Activated CD4-positive, alpha-beta T cell treated with anti-CD3 and anti-CD28 coated beads for 48 hours (primary cell): ENCODE results near the gene TFEB.

ENCODE experiments used
- DNase-seq: peaks from one replicate; pipeline ENCODE4 v3.0.0-alpha.2; 2020

Gene TFEB

GRCh38 chr6:41704656-41705310 is 30.6 kb downstream of the TFEB start:
- DNase-seq: no peak

GRCh38 chr6:41704028-41704427 is 31.4 kb downstream of the TFEB start:
- DNase-seq: no peak

- no peak for DNase-seq
Observed at GRCh38 chr6:41702771-41703494, 32.5 kb downstream of the TFEB start.

GRCh38 chr6:41702089-41702745 is 33.2 kb downstream of the TFEB start:
- DNase-seq: no peak

- DNase-seq: no peak
Observed at GRCh38 chr6:41700463-41701347, 34.7 kb downstream of the TFEB start.

GRCh38 chr6:41699063-41699462 is 36.3 kb downstream of the TFEB start:
- no peak for DNase-seq

- no peak for DNase-seq
Observed at GRCh38 chr6:41697861-41698781, 37.3 kb downstream of the TFEB start.

GRCh38 chr6:41696788-41697187 is 38.6 kb downstream of the TFEB start:
- no peak for DNase-seq

GRCh38 chr6:41695825-41696224 is 39.6 kb downstream of the TFEB start:
- no peak for DNase-seq

GRCh38 chr6:41694815-41695526 is 40.4 kb downstream of the TFEB start:
- no peak for DNase-seq

GRCh38 chr6:41693281-41694240 is 41.8 kb downstream of the TFEB start:
- no peak for DNase-seq

GRCh38 chr6:41692730-41693129 is 42.7 kb downstream of the TFEB start:
- no peak for DNase-seq

- no peak for DNase-seq
Observed at GRCh38 chr6:41692080-41692675, 43.2 kb downstream of the TFEB start.

GRCh38 chr6:41691426-41692079 is 43.9 kb downstream of the TFEB start:
- no peak for DNase-seq

GRCh38 chr6:41690541-41691330 is 44.7 kb downstream of the TFEB start:
- no peak for DNase-seq

- DNase-seq: no peak
Observed at GRCh38 chr6:41689171-41690008, 46.0 kb downstream of the TFEB start.

- no peak for DNase-seq
Observed at GRCh38 chr6:41688256-41688965, 47.0 kb downstream of the TFEB start.
